DOHH2 (cell line): Measurements from ENCODE around the gene ATP9B.

ENCODE experiments used
- H3F3A ChIP-seq: fragments of 200-600 bp; sonication (generic), shearing (Covaris generic); 2 replicates; pipeline ENCODE4 v1.6.0; 2016; ENCODE audit warnings: antibody characterized with exemption, mild to moderate bottlenecking; ENCODE audit not compliant: control insufficient read depth, insufficient read depth
- H3K27ac ChIP-seq: fragments of 200-600 bp; sonication (generic); 2 replicates; pipeline ENCODE4 v1.5.1; 2014; ENCODE audit warnings: low read depth, mild to moderate bottlenecking, low read length, moderate library complexity
- H3K27me3 ChIP-seq: fragments of 200-600 bp; sonication (generic); 2 replicates; pipeline ENCODE4 v1.6.1; 2014; ENCODE audit warnings: mild to moderate bottlenecking, low read length, mixed read lengths; ENCODE audit not compliant: control insufficient read depth
- H3K36me3 ChIP-seq: fragments of 200-600 bp; sonication (generic); 2 replicates; pipeline ENCODE4 v1.6.1; 2014; ENCODE audit warnings: mild to moderate bottlenecking, low read length, moderate library complexity, mixed read lengths; ENCODE audit not compliant: control insufficient read depth
- H3K4me1 ChIP-seq: fragments of 200-600 bp; sonication (generic); 2 replicates; pipeline ENCODE4 v1.6.1; 2014; ENCODE audit warnings: mild to moderate bottlenecking, low read length, mixed read lengths; ENCODE audit not compliant: control insufficient read depth
- H3K4me2 ChIP-seq: fragments of 200-600 bp; sonication (generic); 2 replicates; pipeline ENCODE4 v1.6.0; 2014; ENCODE audit warnings: mild to moderate bottlenecking, low read length, moderate library complexity
- H3K4me3 ChIP-seq: fragments of 200-600 bp; sonication (generic); 2 replicates; pipeline ENCODE4 v1.5.1; 2014; ENCODE audit warnings: mild to moderate bottlenecking, low read length, mixed read lengths
- H3K79me2 ChIP-seq: fragments of 200-600 bp; sonication (generic); 2 replicates; pipeline ENCODE4 v1.6.1; 2014; ENCODE audit warnings: mild to moderate bottlenecking, low read length, mixed read lengths; ENCODE audit not compliant: control insufficient read depth
- H3K9me2 ChIP-seq: fragments of 200-600 bp; sonication (generic); replicated peaks from 2 replicates; pipeline ENCODE4 v1.6.1; 2014; ENCODE audit warnings: mild to moderate bottlenecking, low read length, mixed read lengths; ENCODE audit not compliant: control insufficient read depth
- H3K9me3 ChIP-seq: fragments of 200-600 bp; sonication (generic); 2 replicates; pipeline ENCODE4 v1.6.1; 2014; ENCODE audit warnings: antibody characterized with exemption, low read length, mixed read lengths; ENCODE audit not compliant: control insufficient read depth, insufficient read depth
- H4K20me1 ChIP-seq: fragments of 200-600 bp; sonication (generic); 2 replicates; pipeline ENCODE4 v1.6.0; 2014; ENCODE audit warnings: low read depth, mild to moderate bottlenecking, antibody characterized with exemption, low read length, moderate library complexity; ENCODE audit not compliant: control insufficient read depth, insufficient read depth
- CTCF ChIP-seq: fragments of 200-600 bp; sonication (generic); IDR thresholded peaks from one replicate; pipeline ENCODE4 v1.5.1; 2014; ENCODE audit warnings: antibody characterized with exemption, mild to moderate bottlenecking, low read depth, low read length; ENCODE audit not compliant: poor library complexity, severe bottlenecking
- EZH2phosphoT487 ChIP-seq: fragments of 200-600 bp; sonication (generic); IDR thresholded peaks from 2 replicates; pipeline ENCODE4 v1.6.1; 2017; ENCODE audit warnings: borderline replicate concordance, mild to moderate bottlenecking, antibody characterized with exemption, low read length, moderate library complexity, mixed read lengths

The ATP9B gene

GRCh38 chr18:79329786-79330185 lies 260.6 kb downstream of the ATP9B start:
- H3K27ac ChIP-seq: no peak overlapping the region
- H3K79me2 ChIP-seq: no peaks in the 10 kb centered on the region
- no peaks in the 10 kb centered on the region for H3K27me3 ChIP-seq
- TF ChIP-seq CTCF: no peak
- TF ChIP-seq EZH2phosphoT487: no peak
- H3K4me3 ChIP-seq: no peak overlapping the region
- peaks cover 7% of the 10 kb centered on the region; the same call in 1 of the 2 replicates for H3K36me3 ChIP-seq
- H3K4me1 ChIP-seq: no peaks in the 10 kb centered on the region
- H3K9me3 ChIP-seq: peaks cover 12% of the 10 kb centered on the region; the same call in 1 of the 2 replicates
- no peaks in the 10 kb centered on the region for H4K20me1 ChIP-seq
- H3K9me2 ChIP-seq: no peaks in the 10 kb centered on the region
- no peak overlapping the region for H3K4me2 ChIP-seq
- no peaks in the 10 kb centered on the region for H3F3A ChIP-seq

DNA sequence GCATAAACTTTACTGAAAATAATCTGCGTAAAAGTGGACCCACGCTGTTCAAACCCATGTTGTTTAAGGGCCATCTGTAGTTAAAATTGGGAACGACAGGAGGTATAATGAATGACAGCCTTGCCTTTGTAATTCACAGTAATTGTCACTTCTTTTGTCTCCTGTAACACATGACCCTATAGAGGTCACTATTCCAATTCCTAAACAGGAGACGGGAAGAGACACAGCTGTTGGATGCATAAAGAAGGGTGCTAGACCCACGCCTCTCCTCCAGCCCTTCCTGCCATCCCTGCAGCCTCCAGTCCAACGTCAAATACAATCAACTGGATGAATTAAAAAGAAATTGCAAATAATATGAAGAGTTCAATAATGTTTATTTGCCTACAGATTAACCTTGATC lies 263.5 kb downstream of the ATP9B start:
- Histone ChIP-seq H3K9me2 (no peaks in the 10 kb centered on the region), H3K4me1 (no peaks in the 10 kb centered on the region), H3K27me3 (no peaks in the 10 kb centered on the region), H3K4me2 (no peak overlapping the region), H3K4me3 (no peak overlapping the region), H3K9me3 (0 out of 2 replicates have a peak, but pooled peaks cover under 1% of the 10 kb centered on the region), H4K20me1 (no peaks in the 10 kb centered on the region), H3K79me2 (no peaks in the 10 kb centered on the region), H3F3A (no peaks in the 10 kb centered on the region), H3K27ac (no peak overlapping the region), H3K36me3 (peaks cover 7% of the 10 kb centered on the region; the same call in 1 of the 2 replicates)
- TF ChIP-seq EZH2phosphoT487 (no peak), CTCF (no peak)

DNA sequence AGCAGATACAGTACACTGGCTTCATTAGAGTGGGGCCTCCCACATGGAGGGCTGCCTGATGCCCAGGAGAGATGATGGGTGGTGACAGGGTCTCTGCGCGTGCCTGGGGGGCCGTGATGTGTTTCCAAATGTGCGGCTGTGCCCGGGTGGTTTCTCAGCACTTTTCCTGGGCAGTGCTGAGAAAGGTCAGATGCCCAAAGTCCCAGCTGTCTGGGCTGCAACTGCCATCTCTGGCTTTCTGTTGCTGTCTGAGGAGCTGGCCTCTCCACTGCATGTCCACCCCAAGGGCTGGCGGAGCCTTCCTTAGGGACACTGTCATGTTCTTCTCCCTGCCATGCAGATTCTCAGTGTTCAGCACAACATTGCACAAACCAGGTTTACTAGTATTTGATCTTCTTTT lies 263.9 kb downstream of the ATP9B start:
- Histone ChIP-seq H3K27me3 (no peaks in the 10 kb centered on the region), H3K27ac (no peak overlapping the region), H4K20me1 (no peaks in the 10 kb centered on the region), H3K9me2 (no peaks in the 10 kb centered on the region), H3K79me2 (no peaks in the 10 kb centered on the region), H3K4me1 (no peaks in the 10 kb centered on the region), H3K4me3 (no peak overlapping the region), H3F3A (no peaks in the 10 kb centered on the region), H3K4me2 (no peak overlapping the region), H3K36me3 (peaks cover 7% of the 10 kb centered on the region; the same call in 1 of the 2 replicates), H3K9me3 (no peaks in the 10 kb centered on the region)
- TF ChIP-seq CTCF (no peak), EZH2phosphoT487 (no peak)
